ENCODE results near the gene ARFGEF3.

- TF ChIP-seq, protein P1, sequence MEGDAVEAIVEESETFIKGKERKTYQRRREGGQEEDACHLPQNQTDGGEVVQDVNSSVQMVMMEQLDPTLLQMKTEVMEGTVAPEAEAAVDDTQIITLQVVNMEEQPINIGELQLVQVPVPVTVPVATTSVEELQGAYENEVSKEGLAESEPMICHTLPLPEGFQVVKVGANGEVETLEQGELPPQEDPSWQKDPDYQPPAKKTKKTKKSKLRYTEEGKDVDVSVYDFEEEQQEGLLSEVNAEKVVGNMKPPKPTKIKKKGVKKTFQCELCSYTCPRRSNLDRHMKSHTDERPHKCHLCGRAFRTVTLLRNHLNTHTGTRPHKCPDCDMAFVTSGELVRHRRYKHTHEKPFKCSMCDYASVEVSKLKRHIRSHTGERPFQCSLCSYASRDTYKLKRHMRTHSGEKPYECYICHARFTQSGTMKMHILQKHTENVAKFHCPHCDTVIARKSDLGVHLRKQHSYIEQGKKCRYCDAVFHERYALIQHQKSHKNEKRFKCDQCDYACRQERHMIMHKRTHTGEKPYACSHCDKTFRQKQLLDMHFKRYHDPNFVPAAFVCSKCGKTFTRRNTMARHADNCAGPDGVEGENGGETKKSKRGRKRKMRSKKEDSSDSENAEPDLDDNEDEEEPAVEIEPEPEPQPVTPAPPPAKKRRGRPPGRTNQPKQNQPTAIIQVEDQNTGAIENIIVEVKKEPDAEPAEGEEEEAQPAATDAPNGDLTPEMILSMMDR (IDR thresholded peaks at IDR 0.05) = no peak
- TF ChIP-seq POLR2A (IDR thresholded peaks at IDR 0.05) = no peak
Observed at GRCh38 chr6:138321934-138322333, 160.2 kb downstream of the ARFGEF3 start.

All from heart left ventricle (tissue), 13 donors.